Measurements from ENCODE around the gene MCF2L.
"Not testable (repeated sequence)": the region's sequence is repeated elsewhere in the genome, so short reads cannot be mapped to it uniquely, and the experiment has no call there.

MCF2L gene

DNA sequence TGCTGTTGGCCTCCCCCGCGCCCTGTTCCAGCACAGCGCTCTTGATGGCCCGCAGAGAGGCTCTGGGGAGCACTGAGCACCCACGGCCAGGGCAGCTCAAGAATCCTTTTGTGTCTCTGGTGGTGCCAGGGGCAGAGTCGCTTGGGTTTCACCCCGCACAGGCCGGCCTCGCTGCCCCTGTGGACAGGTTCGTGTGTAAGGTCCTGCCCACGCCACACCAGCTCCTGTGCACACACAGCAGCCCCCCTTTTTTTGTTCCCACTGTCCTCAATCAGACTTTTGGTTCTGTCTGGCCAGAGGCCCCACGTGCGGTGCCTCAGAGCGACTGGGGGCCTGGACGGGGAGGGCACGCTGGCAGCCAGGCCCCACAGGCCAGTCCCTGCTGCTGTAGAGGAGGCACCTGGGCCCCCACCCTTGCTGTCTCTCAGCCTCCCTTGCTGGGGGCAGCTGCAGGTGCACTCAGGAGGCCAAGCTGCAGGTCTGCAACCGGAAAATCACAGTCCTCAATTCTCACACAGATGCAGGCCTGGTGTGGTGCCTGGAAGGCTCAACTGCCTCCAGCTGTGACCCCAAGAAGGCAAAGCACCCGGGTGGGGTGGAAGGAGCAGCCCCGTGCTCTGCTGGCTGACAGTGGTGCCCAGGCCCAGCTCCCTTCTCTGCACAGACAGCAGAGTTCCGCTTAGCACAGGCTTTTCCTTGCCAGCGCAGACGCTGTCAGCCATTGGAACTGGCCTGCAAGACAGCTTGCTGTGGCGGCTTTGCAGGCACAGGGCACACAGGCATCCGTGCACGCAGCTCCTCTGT lies 124.0 kb downstream of the MCF2L start:
- Mint-ChIP-seq H3K9me3 (no peaks in the 10 kb centered on the region), H3K27me3 (no peaks in the 10 kb centered on the region), H3K4me3 (no peak overlapping the region), H3K4me1 (no peaks in the 10 kb centered on the region), H3K27ac (no peak overlapping the region)
- ATAC-seq (no peak), DNase-seq (no peak)

DNA sequence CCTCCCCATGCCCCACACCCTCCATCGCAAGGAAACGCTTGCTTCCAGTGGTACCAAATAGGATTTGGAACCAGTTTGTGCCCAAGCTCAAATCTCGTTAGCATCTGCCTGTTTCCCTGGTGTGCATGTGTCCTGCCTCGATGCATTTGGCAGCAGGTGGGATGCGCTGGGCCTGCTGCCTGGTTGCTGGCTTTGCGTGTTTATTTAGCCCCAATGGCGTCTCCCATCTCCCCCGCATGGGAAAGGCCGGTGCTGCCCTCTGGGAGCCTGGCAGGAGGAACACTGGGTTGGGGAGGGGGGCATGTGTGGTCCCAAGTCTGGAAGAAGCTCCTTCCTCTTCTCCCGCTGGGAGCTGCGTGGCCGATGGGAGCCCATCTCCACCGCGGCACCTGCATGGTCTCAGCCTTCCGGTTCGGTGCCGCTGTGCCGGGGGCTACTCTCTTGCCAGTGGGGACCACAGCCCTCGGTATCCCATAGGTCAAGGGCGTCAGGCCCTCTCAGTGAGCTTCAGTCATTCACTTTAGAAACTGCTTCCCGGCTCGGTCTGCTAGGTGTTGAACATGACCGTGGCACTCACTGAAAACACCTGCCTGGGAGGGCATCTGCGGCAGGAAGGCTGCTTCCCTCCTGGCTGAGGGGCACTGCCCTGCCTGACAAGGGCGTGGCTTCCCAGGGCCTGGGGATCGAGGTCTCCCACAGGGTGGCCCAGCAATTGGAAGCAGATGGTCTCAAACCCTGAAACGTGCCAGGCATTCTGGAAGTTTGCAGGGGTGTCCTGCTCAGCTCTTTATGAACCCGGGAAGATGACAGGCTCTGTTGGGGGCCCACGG lies 124.8 kb downstream of the MCF2L start:
- Mint-ChIP-seq H3K27me3 (no peaks in the 10 kb centered on the region), H3K9me3 (no peaks in the 10 kb centered on the region), H3K4me1 (no peaks in the 10 kb centered on the region), H3K4me3 (no peak overlapping the region), H3K27ac (no peak overlapping the region)
- DNase-seq (no peak), ATAC-seq (no peak)

DNA sequence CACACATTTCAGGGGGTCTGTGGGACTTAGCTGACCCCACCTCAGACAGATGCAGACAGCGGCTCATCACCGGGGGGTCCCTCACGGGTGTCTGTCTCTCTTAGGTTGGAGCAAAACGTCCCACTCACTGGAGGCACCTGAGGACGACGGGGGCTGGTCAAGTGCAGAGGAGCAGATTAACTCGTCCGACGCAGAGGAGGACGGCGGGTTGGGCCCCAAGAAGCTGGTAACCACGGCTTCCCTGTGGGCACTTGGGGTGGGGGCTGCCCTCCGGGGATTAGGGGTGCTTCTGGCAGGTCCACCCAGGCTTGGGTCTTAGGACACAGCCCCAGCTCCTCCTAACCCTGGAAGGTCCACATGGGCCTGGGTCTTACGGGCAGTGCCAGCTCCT lies 125.4 kb downstream of the MCF2L start:
- Mint-ChIP-seq H3K4me1 (no peaks in the 10 kb centered on the region), H3K27ac (no peak overlapping the region), H3K9me3 (no peaks in the 10 kb centered on the region), H3K27me3 (no peaks in the 10 kb centered on the region), H3K4me3 (no peak overlapping the region)
- DNase-seq: no peak
- no peak for ATAC-seq

DNA sequence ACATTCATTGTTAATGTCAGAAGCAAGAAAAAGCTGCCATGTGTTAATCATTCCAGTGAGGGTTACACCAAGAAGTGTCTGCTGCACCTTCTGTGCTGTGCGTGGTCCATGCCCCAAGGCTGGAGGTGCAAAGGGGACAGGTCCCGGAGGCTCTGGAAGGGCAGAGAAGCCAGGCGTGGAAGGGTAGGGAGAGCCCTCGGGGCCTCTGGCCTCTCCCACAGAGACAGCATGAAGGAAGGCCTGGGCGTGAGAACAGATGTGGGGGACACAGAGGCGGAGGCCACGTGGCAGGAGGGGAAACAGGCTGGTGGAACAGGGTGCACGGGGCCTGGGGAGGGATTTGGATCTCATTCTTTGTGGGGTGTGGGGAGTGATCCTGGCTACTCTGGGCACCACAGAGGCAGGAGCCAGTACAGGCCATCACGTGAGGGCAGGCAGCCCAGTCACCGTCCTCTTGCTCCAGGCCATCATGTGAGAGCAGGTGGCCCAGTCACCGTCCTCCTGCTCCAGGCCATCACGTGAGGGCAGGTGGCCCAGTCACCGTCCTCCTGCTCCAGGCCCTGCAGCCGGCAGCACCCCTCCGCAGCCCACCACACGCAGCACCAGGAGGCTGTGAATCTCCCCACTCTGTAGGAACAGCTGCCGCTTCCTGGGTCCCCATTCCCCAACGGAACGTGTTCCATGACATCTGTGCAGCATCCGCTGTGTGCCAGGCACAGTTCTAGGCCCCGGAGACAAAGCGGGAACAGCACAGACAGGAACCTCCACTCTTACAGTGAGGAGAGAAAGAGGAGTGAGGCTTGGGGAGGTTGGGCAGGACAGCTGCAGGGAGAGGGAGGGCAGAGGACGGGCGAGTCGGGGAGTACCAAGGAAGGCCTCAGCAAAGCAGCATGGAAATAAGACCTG lies 126.4 kb downstream of the MCF2L start:
- no peaks in the 10 kb centered on the region for H3K9me3 Mint-ChIP-seq

DNA sequence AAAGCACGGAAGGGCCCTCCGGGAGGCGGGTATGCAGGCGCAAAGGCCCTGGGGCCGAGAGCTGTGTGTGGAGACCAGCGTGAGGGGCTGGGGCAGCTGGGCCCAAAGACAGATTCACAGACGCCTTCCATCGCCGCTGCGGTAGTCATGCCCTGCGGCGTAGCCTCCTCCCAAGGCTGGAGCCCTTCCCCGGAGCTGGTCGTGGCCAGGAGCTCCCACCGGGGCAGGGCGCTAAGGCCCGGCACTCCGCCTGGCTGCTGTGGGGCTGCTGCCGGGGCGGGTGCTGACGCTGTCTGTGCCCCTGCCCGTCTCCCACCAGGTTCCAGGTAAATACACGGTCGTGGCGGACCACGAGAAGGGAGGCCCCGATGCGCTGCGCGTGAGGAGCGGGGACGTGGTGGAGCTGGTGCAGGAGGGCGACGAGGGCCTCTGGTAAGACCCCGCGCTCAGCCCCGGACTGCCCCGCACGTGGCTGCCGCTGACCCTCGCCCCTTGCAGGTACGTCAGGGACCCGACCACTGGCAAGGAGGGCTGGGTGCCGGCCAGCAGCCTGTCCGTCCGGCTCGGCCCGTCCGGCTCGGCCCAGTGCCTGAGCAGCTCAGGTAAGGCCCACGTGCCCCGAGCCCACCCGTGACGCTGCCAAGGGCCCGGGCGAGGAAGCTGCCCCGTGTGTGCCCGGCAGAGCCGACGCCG lies 127.2 kb downstream of the MCF2L start:
- peak overlapping the region in 1 of 2 donors; percentile 48 for H3K27ac Mint-ChIP-seq
- H3K27me3 Mint-ChIP-seq: no peaks in the 10 kb centered on the region
- DNase-seq: no peak
- H3K9me3 Mint-ChIP-seq: no peaks in the 10 kb centered on the region
- no peak overlapping the region for H3K4me3 Mint-ChIP-seq
- ATAC-seq: peak; percentile 38
- H3K4me1 Mint-ChIP-seq: no peaks in the 10 kb centered on the region

More for the DNA sequence above, 126.4 kb downstream of the MCF2L start:
- no peak for DNase-seq
- no peak for ATAC-seq
- no peak overlapping the region for H3K4me3 Mint-ChIP-seq
- H3K27ac Mint-ChIP-seq: no peak overlapping the region
- H3K27me3 Mint-ChIP-seq: no peaks in the 10 kb centered on the region
- H3K4me1 Mint-ChIP-seq: no peaks in the 10 kb centered on the region

GRCh38 chr13:113096745-113097305 lies 127.8 kb downstream of the MCF2L start:
- Mint-ChIP-seq H3K9me3 (no peaks in the 10 kb centered on the region), H3K27ac (no peak overlapping the region), H3K27me3 (no peaks in the 10 kb centered on the region), H3K4me1 (no peaks in the 10 kb centered on the region), H3K4me3 (no peak overlapping the region)
- ATAC-seq: peak; percentile 79
- DNase-seq: no peak

- no peak for DNase-seq
- Mint-ChIP-seq H3K27me3 (no peaks in the 10 kb centered on the region), H3K9me3 (no peaks in the 10 kb centered on the region), H3K27ac (no peak overlapping the region), H3K4me3 (no peak overlapping the region), H3K4me1 (no peaks in the 10 kb centered on the region)
- no peak for ATAC-seq
Measured at GRCh38 chr13:113097651-113098050, 128.6 kb downstream of the MCF2L start.

GRCh38 chr13:113098162-113098732 lies 129.2 kb downstream of the MCF2L start:
- H3K27me3 Mint-ChIP-seq: no peaks in the 10 kb centered on the region
- no peak overlapping the region for H3K4me3 Mint-ChIP-seq
- ATAC-seq (no peak), DNase-seq (no peak)
- H3K4me1 Mint-ChIP-seq: no peaks in the 10 kb centered on the region
- no peaks in the 10 kb centered on the region for H3K9me3 Mint-ChIP-seq
- H3K27ac Mint-ChIP-seq: no peak overlapping the region

DNA sequence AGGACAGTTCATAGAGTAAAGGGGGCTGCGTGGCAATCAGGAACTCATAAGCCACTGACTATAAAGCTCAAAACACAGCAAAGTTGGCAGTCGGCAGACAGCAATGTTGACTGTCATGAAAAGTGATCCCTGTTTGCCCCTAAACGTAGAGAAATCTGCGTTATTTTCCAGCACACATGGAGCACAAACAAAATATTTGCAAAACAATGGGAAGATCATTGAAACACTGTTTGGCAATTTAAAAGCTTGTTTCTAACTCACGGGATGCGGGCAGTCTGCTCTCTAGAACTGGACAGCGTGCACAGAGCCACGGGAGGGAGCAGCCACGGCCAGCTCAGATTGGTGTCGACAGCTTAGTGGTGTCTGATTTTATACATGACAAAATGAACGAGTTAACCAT lies 130.1 kb downstream of the MCF2L start:
- no peak overlapping the region for H3K27ac Mint-ChIP-seq
- ATAC-seq: no peak
- no peak for DNase-seq
- H3K4me3 Mint-ChIP-seq: no peak overlapping the region
- H3K9me3 Mint-ChIP-seq: no peaks in the 10 kb centered on the region
- no peaks in the 10 kb centered on the region for H3K27me3 Mint-ChIP-seq
- no peaks in the 10 kb centered on the region for H3K4me1 Mint-ChIP-seq

DNA sequence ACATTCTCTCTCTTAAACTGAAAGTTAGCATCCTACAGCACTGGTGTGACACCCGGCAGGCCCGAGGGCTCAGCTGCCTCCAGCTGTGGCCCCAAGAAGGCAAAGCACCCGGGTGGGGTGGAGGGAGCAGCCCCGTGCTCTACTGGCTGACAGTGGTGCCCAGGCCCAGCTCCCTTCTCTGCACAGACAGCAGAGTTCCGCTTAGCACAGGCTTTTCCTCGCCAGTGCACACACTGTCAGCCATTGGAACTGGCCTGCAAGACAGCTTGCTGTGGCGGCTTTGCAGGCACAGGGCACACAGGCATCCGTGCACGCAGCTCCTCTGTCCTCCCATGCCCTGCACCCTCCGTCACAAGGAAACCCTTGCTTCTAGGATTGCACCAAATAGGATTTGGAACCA lies 133.3 kb downstream of the MCF2L start:
- not testable (repeated sequence) for H3K4me1 Mint-ChIP-seq

GRCh38 chr13:113102727-113103126 lies 133.7 kb downstream of the MCF2L start:
- H3K27me3 Mint-ChIP-seq: no peaks in the 10 kb centered on the region
- H3K9me3 Mint-ChIP-seq: no peaks in the 10 kb centered on the region
- no peak for DNase-seq
- H3K27ac Mint-ChIP-seq: no peak overlapping the region
- no peak overlapping the region for H3K4me3 Mint-ChIP-seq
- H3K4me1 Mint-ChIP-seq: peaks cover 4% of the 10 kb centered on the region
- no peak for ATAC-seq

More for the DNA sequence above, 133.3 kb downstream of the MCF2L start:
- not testable (repeated sequence) for H3K27me3 Mint-ChIP-seq, H3K27ac Mint-ChIP-seq, H3K9me3 Mint-ChIP-seq, ATAC-seq, H3K4me3 Mint-ChIP-seq, DNase-seq

DNA sequence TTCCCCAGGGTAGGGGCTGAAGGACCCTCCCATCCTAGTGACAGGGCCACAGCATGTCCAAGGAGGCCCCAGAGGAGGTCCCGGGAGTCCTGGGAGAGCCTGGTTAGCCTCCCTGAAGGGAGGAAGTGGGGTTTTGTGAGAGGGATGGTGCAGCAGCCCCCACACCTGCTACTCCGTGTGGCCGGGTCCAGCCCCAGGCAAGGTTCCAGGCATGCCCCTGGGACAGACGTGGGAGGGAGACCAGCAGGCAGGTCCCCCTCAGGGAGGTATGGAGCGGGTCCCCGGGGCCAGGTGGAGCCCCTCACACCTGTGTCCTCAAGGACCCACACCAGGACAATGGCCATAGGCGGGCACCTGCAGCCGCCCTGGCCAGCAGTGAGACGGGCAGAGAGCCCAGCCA lies 134.6 kb downstream of the MCF2L start:
- Mint-ChIP-seq H3K4me1 (peaks cover 4% of the 10 kb centered on the region), H3K4me3 (no peak overlapping the region), H3K27me3 (no peaks in the 10 kb centered on the region), H3K27ac (no peak overlapping the region), H3K9me3 (no peaks in the 10 kb centered on the region)
- DNase-seq: no peak
- peak; percentile 43 for ATAC-seq

- ATAC-seq (no peak), DNase-seq (no peak)
- Mint-ChIP-seq H3K27me3 (peaks cover 7% of the 10 kb centered on the region), H3K27ac (no peak within 1 kb of the TSS), H3K4me1 (peaks cover 4% of the 10 kb centered on the region), H3K9me3 (no peaks in the 10 kb centered on the region), H3K4me3 (no peak within 1 kb of the TSS)
Measured at GRCh38 chr13:113105032-113105920, 136.3 kb downstream of the MCF2L start, which contains the start of gene F7. Gene F7 (plus strand): TSS chr13:113105791. CDS start chr13:113105842, 51 bp downstream.

All from stimulated activated naive CD8-positive, alpha-beta T cell treated with anti-CD3 and anti-CD28 coated beads, Interleukin-15, amount 100 ng/mL, for 72 hours (primary cell).